ENCODE results near the gene CEP112. TPM values are rescaled to one million over a fixed set of nuclear protein-coding genes. Genes with fewer than 3 reads are reported as not detected.
"Not testable (repeated sequence)": the region's sequence is repeated elsewhere in the genome, so short reads cannot be mapped to it uniquely, and the experiment has no call there.

CEP112 gene
- total and polyA plus RNA-seq, 8 donors: 15.1 to 23.8 (median 19.7) TPM

DNA sequence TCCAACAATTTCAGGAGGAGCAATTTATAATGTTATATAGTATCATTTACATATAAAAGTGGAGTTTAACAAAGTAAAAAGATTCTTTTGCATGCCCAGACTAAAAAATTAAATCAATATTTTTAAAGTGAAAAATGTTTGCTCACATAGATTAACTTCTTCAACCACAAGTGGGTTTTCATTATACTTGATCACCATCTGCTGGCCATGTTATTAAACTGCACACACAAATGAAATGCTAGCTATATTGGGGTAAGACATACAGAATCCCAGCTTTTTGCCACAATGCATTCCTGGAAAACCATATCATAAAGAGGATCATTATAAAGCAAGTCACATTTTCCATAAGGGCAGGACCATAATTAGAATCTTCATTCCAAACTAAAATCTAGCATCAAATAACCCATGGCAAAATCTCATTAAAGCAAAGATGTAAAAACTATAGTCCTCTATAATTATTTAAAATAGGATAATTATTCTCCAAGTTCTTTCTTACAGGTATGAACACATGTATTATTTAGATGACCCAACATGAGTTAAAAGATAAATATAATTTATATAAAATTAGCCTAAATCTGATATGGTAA, 26.3 kb downstream of the CEP112 start:
- peak; percentile 84 for ATAC-seq

DNA sequence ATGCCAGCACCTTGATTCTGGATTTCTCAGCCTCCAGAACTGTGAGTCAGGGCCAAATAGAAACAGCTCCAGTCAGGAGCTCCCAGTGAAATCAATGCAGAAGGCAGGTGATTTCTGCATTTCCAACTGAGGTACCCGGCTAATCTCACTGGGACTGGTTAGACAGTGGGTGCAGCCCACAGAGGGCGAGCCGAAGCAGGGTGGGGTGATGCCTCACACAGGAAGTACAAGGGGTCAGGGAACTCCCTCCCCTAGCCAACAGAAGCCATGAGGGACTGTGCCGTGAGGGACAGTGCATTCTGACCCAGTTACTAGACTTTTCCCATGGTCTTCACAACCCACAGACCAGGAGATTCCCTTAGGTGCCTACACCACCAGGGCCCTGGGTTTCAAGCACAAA, 36.9 kb downstream of the CEP112 start:
- H3K4me1 ChIP-seq; intact Hi-C loops (cut with DNase I); H3K4me3 ChIP-seq; H3K9me3 ChIP-seq; H3K36me3 ChIP-seq; H3K27ac ChIP-seq; DNase-seq; ATAC-seq; H3K27me3 ChIP-seq: not testable (repeated sequence)

More for the DNA sequence above, 26.3 kb downstream of the CEP112 start:
- H3K27ac ChIP-seq: no peak overlapping the region
- H3K4me3 ChIP-seq: no peak overlapping the region
- DNase-seq: peak in 2 of 4 donors; percentile 32 to 59
- intact Hi-C loops (cut with DNase I): no loop called here
- no peaks in the 10 kb centered on the region for H3K9me3 ChIP-seq
- H3K4me1 ChIP-seq: no peaks in the 10 kb centered on the region
- no peaks in the 10 kb centered on the region for H3K36me3 ChIP-seq
- H3K27me3 ChIP-seq: no peaks in the 10 kb centered on the region
- TF ChIP-seq, protein P1, sequence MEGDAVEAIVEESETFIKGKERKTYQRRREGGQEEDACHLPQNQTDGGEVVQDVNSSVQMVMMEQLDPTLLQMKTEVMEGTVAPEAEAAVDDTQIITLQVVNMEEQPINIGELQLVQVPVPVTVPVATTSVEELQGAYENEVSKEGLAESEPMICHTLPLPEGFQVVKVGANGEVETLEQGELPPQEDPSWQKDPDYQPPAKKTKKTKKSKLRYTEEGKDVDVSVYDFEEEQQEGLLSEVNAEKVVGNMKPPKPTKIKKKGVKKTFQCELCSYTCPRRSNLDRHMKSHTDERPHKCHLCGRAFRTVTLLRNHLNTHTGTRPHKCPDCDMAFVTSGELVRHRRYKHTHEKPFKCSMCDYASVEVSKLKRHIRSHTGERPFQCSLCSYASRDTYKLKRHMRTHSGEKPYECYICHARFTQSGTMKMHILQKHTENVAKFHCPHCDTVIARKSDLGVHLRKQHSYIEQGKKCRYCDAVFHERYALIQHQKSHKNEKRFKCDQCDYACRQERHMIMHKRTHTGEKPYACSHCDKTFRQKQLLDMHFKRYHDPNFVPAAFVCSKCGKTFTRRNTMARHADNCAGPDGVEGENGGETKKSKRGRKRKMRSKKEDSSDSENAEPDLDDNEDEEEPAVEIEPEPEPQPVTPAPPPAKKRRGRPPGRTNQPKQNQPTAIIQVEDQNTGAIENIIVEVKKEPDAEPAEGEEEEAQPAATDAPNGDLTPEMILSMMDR (IDR thresholded peaks at IDR 0.05): peak; percentile 54 to 73

DNA sequence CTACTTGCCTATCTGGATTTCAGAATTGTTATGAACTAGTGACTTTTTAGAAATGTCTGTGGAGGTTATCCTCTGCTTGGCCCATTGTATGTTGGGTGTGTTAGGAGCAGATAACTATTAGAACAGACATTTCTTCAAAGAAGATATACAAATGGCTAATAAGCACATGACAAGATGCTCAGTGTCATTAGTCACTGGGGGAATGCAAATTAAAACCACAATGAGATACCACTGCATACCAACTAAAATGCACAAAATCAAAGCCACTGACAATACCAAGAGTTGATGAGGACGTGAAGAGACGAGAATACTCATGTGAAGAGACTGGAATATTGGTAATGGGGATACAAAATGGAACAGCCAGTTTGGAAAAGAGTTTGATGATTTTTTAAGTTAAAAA, 39.2 kb downstream of the CEP112 start:
- no peak overlapping the region for H3K4me3 ChIP-seq
- TF ChIP-seq, protein P1 (IDR thresholded peaks at IDR 0.05): no peak
- no peaks in the 10 kb centered on the region for H3K9me3 ChIP-seq
- intact Hi-C loops (cut with DNase I): no loop called here
- H3K36me3 ChIP-seq: no peaks in the 10 kb centered on the region
- no peaks in the 10 kb centered on the region for H3K27me3 ChIP-seq
- ATAC-seq: no peak
- H3K4me1 ChIP-seq: no peaks in the 10 kb centered on the region
- no peak for DNase-seq
- H3K27ac ChIP-seq: no peak overlapping the region

DNA sequence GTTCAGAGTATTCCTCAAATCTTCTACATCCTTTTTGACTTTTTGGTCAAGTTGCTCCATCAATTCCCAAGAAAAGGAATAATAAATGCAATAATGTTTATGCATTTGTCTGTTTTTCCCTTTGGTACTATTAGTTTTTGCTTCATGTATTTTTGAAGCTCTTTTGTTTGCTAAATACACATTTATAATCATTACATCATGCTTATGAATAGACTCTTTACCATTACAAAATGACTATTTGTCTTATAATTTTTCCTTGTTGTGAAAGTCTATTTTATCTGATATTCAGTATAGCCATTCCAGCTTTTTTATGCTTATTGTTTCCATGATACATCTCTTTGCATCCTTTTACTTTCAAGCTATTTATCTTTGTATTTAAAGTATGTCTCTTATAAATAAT, 41.2 kb downstream of the CEP112 start:
- ATAC-seq: no peak
- Histone ChIP-seq H3K27ac (no peak overlapping the region), H3K9me3 (no peaks in the 10 kb centered on the region), H3K4me3 (no peak overlapping the region), H3K36me3 (no peaks in the 10 kb centered on the region), H3K4me1 (no peaks in the 10 kb centered on the region), H3K27me3 (no peaks in the 10 kb centered on the region)
- no peak for DNase-seq
- TF ChIP-seq, protein P1 (IDR thresholded peaks at IDR 0.05): no peak
- intact Hi-C loops (cut with DNase I): no loop called here

DNA sequence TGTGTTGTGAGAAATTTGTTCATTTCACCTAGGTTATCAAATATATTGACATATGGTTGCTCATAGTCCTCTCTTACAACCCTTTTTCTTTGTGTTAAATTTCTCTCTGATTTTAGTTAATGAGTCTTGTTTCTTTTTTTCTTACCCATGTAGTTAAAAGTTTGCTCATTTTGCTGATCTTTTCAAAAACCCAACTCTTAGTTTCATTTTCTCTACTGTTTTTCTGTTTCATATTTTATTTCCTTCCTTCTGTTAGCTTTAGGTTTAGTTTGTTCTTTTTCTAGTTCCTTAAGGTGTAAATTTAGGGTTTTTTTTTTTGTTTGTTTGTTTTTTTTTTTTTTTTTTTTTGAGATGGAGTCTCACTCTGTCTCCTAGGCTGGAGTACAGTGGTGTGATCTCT, 42.4 kb downstream of the CEP112 start:
- Histone ChIP-seq H3K4me1 (no peaks in the 10 kb centered on the region), H3K36me3 (no peaks in the 10 kb centered on the region), H3K27ac (no peak overlapping the region), H3K27me3 (no peaks in the 10 kb centered on the region), H3K4me3 (no peak overlapping the region), H3K9me3 (no peaks in the 10 kb centered on the region)
- intact Hi-C loops (cut with DNase I): no loop called here
- TF ChIP-seq, protein P1 (IDR thresholded peaks at IDR 0.05): no peak
- ATAC-seq (no peak), DNase-seq (no peak)

DNA sequence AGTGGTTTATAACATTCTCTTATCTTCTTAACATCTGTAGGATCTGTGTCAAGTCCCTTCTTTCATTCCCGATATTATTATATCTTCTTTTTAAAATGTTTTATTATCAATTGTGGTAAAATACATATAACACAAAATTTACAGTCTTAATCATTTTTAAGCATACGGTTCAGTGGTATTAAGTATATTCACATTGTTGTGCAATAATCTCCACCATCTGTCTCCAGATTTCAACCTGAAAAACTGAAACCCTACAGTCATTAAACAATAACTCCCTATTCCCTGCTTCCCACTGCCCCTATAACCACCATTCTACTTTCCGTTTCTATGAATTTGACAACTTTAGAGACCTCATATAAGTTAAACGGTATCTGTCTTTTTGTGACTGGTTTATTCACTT, 45.5 kb downstream of the CEP112 start:
- DNase-seq (no peak), ATAC-seq (no peak)
- H3K9me3 ChIP-seq: no peaks in the 10 kb centered on the region
- no peaks in the 10 kb centered on the region for H3K27me3 ChIP-seq
- no peak overlapping the region for H3K27ac ChIP-seq
- peaks cover 0 to 5% of the 10 kb centered on the region in 2 donors for H3K36me3 ChIP-seq
- intact Hi-C loops (cut with DNase I): no loop called here
- TF ChIP-seq, protein P1 (IDR thresholded peaks at IDR 0.05): no peak
- H3K4me3 ChIP-seq: no peak overlapping the region
- no peaks in the 10 kb centered on the region for H3K4me1 ChIP-seq

All from left lung (tissue), 10 donors.